H9 (cell line): Measurements from ENCODE around the gene ZNF319. TPM values are rescaled to one million over a fixed set of nuclear protein-coding genes. Genes with fewer than 3 reads are reported as not detected.

Source experiments
- DNase-seq: peaks from one replicate; pipeline ENCODE4 v3.0.0-alpha.2; 2017
- H2AFZ ChIP-seq: one replicate; pipeline ENCODE4 v1.6.1; 2013; ENCODE audit warnings: mild to moderate bottlenecking, low read length, control low read depth, moderate library complexity
- H2AK5ac ChIP-seq: 2 replicates; pipeline ENCODE4 v1.6.1; 2013; ENCODE audit warnings: low read length, control low read depth, mixed read lengths; ENCODE audit not compliant: insufficient read length
- H2BK120ac ChIP-seq: one replicate; pipeline ENCODE4 v1.6.1; 2013; ENCODE audit warnings: low read depth, mild to moderate bottlenecking, low read length, control low read depth, inconsistent platforms; ENCODE audit not compliant: poor library complexity, severe bottlenecking
- H2BK12ac ChIP-seq: 2 replicates; pipeline ENCODE4 v1.6.1; 2013; ENCODE audit warnings: low read length, control low read depth, mixed read lengths, low read depth; ENCODE audit not compliant: insufficient read length
- H2BK15ac ChIP-seq: 2 replicates; pipeline ENCODE4 v1.6.1; 2013; ENCODE audit warnings: low read depth, low read length, control low read depth
- H2BK20ac ChIP-seq: one replicate; pipeline ENCODE4 v1.6.1; 2013; ENCODE audit warnings: low read depth, mild to moderate bottlenecking, low read length, control low read depth, inconsistent platforms; ENCODE audit not compliant: poor library complexity, severe bottlenecking
- H2BK5ac ChIP-seq: 2 replicates; pipeline ENCODE4 v1.6.1; 2013; ENCODE audit warnings: low read length, control low read depth, mixed read lengths; ENCODE audit not compliant: insufficient read length
- H3K14ac ChIP-seq: 2 replicates; pipeline ENCODE4 v1.6.1; 2013; ENCODE audit warnings: low read length, control low read depth; ENCODE audit not compliant: insufficient read depth
- H3K18ac ChIP-seq: 2 replicates; pipeline ENCODE4 v1.6.1; 2013; ENCODE audit warnings: low read depth, mild to moderate bottlenecking, mixed read lengths, low read length, control low read depth; ENCODE audit not compliant: insufficient read length
- H3K23ac ChIP-seq: 2 replicates; pipeline ENCODE4 v1.6.1; 2013; ENCODE audit warnings: low read length, control low read depth, mixed read lengths, low read depth; ENCODE audit not compliant: insufficient read length
- H3K23me2 ChIP-seq: 2 replicates; pipeline ENCODE4 v1.6.1; 2013; ENCODE audit warnings: low read depth, mild to moderate bottlenecking, mixed read lengths, low read length, control low read depth; ENCODE audit not compliant: insufficient read length, poor library complexity, severe bottlenecking
- H3K27ac ChIP-seq: 2 replicates; pipeline ENCODE4 v1.5.1; 2013; ENCODE audit warnings: low read length, control low read depth, mixed read lengths, low read depth; ENCODE audit not compliant: insufficient read length
- H3K27me3 ChIP-seq: 2 replicates; pipeline ENCODE4 v1.6.1; 2013; ENCODE audit warnings: low read length, control low read depth, inconsistent platforms; ENCODE audit not compliant: insufficient read depth
- H3K4ac ChIP-seq: 2 replicates; pipeline ENCODE4 v1.6.1; 2013; ENCODE audit warnings: low read depth, mild to moderate bottlenecking, control low read depth, inconsistent platforms, low read length, moderate library complexity
- H3K4me1 ChIP-seq: 2 replicates; pipeline ENCODE4 v1.6.1; 2013; ENCODE audit warnings: low read length, control low read depth, inconsistent platforms; ENCODE audit not compliant: insufficient read depth
- H3K4me2 ChIP-seq: 2 replicates; pipeline ENCODE4 v1.6.1; 2013; ENCODE audit warnings: low read length, control low read depth, mixed read lengths; ENCODE audit not compliant: insufficient read length, insufficient read depth
- H3K56ac ChIP-seq: 2 replicates; pipeline ENCODE4 v1.6.1; 2013; ENCODE audit warnings: low read depth, mild to moderate bottlenecking, mixed read lengths, low read length, control low read depth; ENCODE audit not compliant: insufficient read length
- H3K79me1 ChIP-seq: 2 replicates; pipeline ENCODE4 v1.6.1; 2013; ENCODE audit warnings: low read depth, mild to moderate bottlenecking, moderate library complexity, low read length, control low read depth, inconsistent platforms; ENCODE audit not compliant: insufficient read depth, poor library complexity, severe bottlenecking
- H3K79me2 ChIP-seq: 2 replicates; pipeline ENCODE4 v1.6.1; 2013; ENCODE audit warnings: low read length, control low read depth, inconsistent platforms; ENCODE audit not compliant: insufficient read depth
- H3K9ac ChIP-seq: 2 replicates; pipeline ENCODE4 v1.6.1; 2013; ENCODE audit warnings: low read length, control low read depth, mixed read lengths; ENCODE audit not compliant: insufficient read length; ENCODE audit errors: extremely low read depth
- H3K9me3 ChIP-seq: one replicate; pipeline ENCODE4 v1.6.1; 2013; ENCODE audit warnings: low read depth, low read length, inconsistent platforms; ENCODE audit not compliant: control insufficient read depth
- H3T11ph ChIP-seq: one replicate; pipeline ENCODE4 v1.6.1; 2013; ENCODE audit warnings: mild to moderate bottlenecking, low read length, control low read depth, inconsistent platforms
- H4K20me1 ChIP-seq: one replicate; pipeline ENCODE4 v1.6.1; 2013; ENCODE audit not compliant: control insufficient read depth, insufficient read length, insufficient read depth
- H4K5ac ChIP-seq: 2 replicates; pipeline ENCODE4 v1.6.1; 2013; ENCODE audit warnings: low read depth, mild to moderate bottlenecking, mixed read lengths, low read length, control low read depth; ENCODE audit not compliant: insufficient read length
- H4K8ac ChIP-seq: replicated peaks from 2 replicates; pipeline ENCODE4 v1.6.1; 2013; ENCODE audit warnings: low read length, control low read depth, mixed read lengths, low read depth; ENCODE audit not compliant: insufficient read length
- H4K91ac ChIP-seq: 2 replicates; pipeline ENCODE4 v1.6.1; 2013; ENCODE audit warnings: low read depth, mild to moderate bottlenecking, moderate library complexity, mixed read lengths, low read length, control low read depth; ENCODE audit not compliant: insufficient read length
- H3K27ac Mint-ChIP-seq, 3 experiments: 2 replicates in 2 of 3; 3 replicates in 1 of 3; pipeline ENCODE4 v1.8.0; 2020 to 2021; ENCODE audit warnings: mixed read lengths in 3 of 3, mild to moderate bottlenecking in 1 of 3, moderate library complexity in 1 of 3
- H3K27me3 Mint-ChIP-seq: 2 replicates; pipeline ENCODE4 v1.8.0; 2021; ENCODE audit warnings: low read depth, mild to moderate bottlenecking, moderate library complexity, mixed read lengths
- H3K36me3 Mint-ChIP-seq, 3 experiments: 2 replicates in 2 of 3; 3 replicates in 1 of 3; pipeline ENCODE4 v1.8.0; 2020 to 2021; ENCODE audit warnings: low read depth in 3 of 3, mixed read lengths in 3 of 3; ENCODE audit not compliant: insufficient read depth in 1 of 3
- H3K4me1 Mint-ChIP-seq, 2 experiments: 2 replicates each; pipeline ENCODE4 v1.8.0; 2020; ENCODE audit warnings: mixed read lengths in 2 of 2
- H3K4me3 Mint-ChIP-seq, 2 experiments: 2 replicates in 1 of 2; 3 replicates in 1 of 2; pipeline ENCODE4 v1.8.0; 2020 to 2021; ENCODE audit warnings: mild to moderate bottlenecking in 2 of 2, mixed read lengths in 2 of 2, moderate library complexity in 1 of 2
- H3K9me3 Mint-ChIP-seq, 2 experiments: 2 replicates in 1 of 2; 3 replicates in 1 of 2; pipeline ENCODE4 v1.8.0; 2020; ENCODE audit warnings: mild to moderate bottlenecking in 2 of 2, mixed read lengths in 2 of 2, moderate library complexity in 1 of 2
- CTCF ChIP-seq: fragments of 200-600 bp; sonication (generic); conservative IDR thresholded peaks from 3 replicates; pipeline ENCODE4 v1.8.0; 2021; ENCODE audit warnings: antibody characterized with exemption, mild to moderate bottlenecking
- WGBS: extraction: QIAGEN DNeasy Blood & Tissue Kit; methylation state at CpG from one replicate; pipeline ENCODE4 v1.1.7; 2013; ENCODE audit warnings: missing lambda C conversion rate, low lambda C conversion rate, mixed read lengths; ENCODE audit not compliant: insufficient read length; ENCODE audit errors: extremely low coverage; 5-methylcytosine and 5-hydroxymethylcytosine counted together
- total RNA-seq: library from RNA; stranded (reverse); gene quantifications from 2 replicates; pipeline ENCODE4 v1.2.1, GENCODE V29; 2021

The ZNF319 gene
- total RNA-seq, 1 experiment from 2014 or later = 5.6 TPM

- H4K5ac ChIP-seq = no peak overlapping the region
- H3K9me3 ChIP-seq = no peaks in the 10 kb centered on the region
- no peak overlapping the region for H3K18ac ChIP-seq
- H2AFZ ChIP-seq = no peak overlapping the region
- no peak overlapping the region for H2AK5ac ChIP-seq
- no peak overlapping the region for H3K14ac ChIP-seq
- H3K4me2 ChIP-seq = no peak overlapping the region
- H2BK20ac ChIP-seq = no peak overlapping the region
- Mint-ChIP-seq H3K4me3 (no peak overlapping the region), H3K4me1 (peaks cover 10 to 17% of the 10 kb centered on the region in 2 experiments), H3K27me3 (peaks cover 47% of the 10 kb centered on the region), H3K36me3 (no peaks in the 10 kb centered on the region; a peak in 2 of 7 replicates), H3K27ac (no peak overlapping the region), H3K9me3 (no peaks in the 10 kb centered on the region)
- no peak overlapping the region for H3K4ac ChIP-seq
- peaks cover 9% of the 10 kb centered on the region; the same call in 1 of the 2 replicates for H3K27me3 ChIP-seq
- no peak overlapping the region for H4K8ac ChIP-seq
- peaks cover 16% of the 10 kb centered on the region for H3K23me2 ChIP-seq
- no peak overlapping the region for H3K27ac ChIP-seq
- H3K79me1 ChIP-seq = no peaks in the 10 kb centered on the region
- H2BK5ac ChIP-seq = no peak overlapping the region
- no peaks in the 10 kb centered on the region for H3K79me2 ChIP-seq
- H3K4me1 ChIP-seq = no peaks in the 10 kb centered on the region; the same call in 1 of the 2 replicates
- H3K9ac ChIP-seq = no peak overlapping the region
- no peak overlapping the region for H2BK12ac ChIP-seq
- no peaks in the 10 kb centered on the region for H4K20me1 ChIP-seq
- no peak overlapping the region for H3K56ac ChIP-seq
- peak; percentile 26 for DNase-seq
- WGBS = no CpG with 5 or more reads among the region's 1 CpG
- no peak overlapping the region for H2BK15ac ChIP-seq
- no peak overlapping the region for H3K23ac ChIP-seq
- no peak for TF ChIP-seq CTCF
- H3T11ph ChIP-seq = no peak overlapping the region
- H2BK120ac ChIP-seq = no peak overlapping the region
- no peak overlapping the region for H4K91ac ChIP-seq
These were observed 11.5 kb downstream of the ZNF319 start for GRCh38 chr16:57988929-57989328.
